H9 (cell line): ENCODE data around the gene PDIA4. TPM values are rescaled to one million over a fixed set of nuclear protein-coding genes. Genes with fewer than 3 reads are reported as not detected.

ENCODE experiments used
- DNase-seq: peaks from one replicate; pipeline ENCODE4 v3.0.0-alpha.2; 2017
- H2AFZ ChIP-seq: one replicate; pipeline ENCODE4 v1.6.1; 2013; ENCODE audit warnings: mild to moderate bottlenecking, low read length, control low read depth, moderate library complexity
- H2AK5ac ChIP-seq: 2 replicates; pipeline ENCODE4 v1.6.1; 2013; ENCODE audit warnings: low read length, control low read depth, mixed read lengths; ENCODE audit not compliant: insufficient read length
- H2BK120ac ChIP-seq: one replicate; pipeline ENCODE4 v1.6.1; 2013; ENCODE audit warnings: low read depth, mild to moderate bottlenecking, low read length, control low read depth, inconsistent platforms; ENCODE audit not compliant: poor library complexity, severe bottlenecking
- H2BK12ac ChIP-seq: 2 replicates; pipeline ENCODE4 v1.6.1; 2013; ENCODE audit warnings: low read length, control low read depth, mixed read lengths, low read depth; ENCODE audit not compliant: insufficient read length
- H2BK15ac ChIP-seq: 2 replicates; pipeline ENCODE4 v1.6.1; 2013; ENCODE audit warnings: low read depth, low read length, control low read depth
- H2BK20ac ChIP-seq: one replicate; pipeline ENCODE4 v1.6.1; 2013; ENCODE audit warnings: low read depth, mild to moderate bottlenecking, low read length, control low read depth, inconsistent platforms; ENCODE audit not compliant: poor library complexity, severe bottlenecking
- H2BK5ac ChIP-seq: 2 replicates; pipeline ENCODE4 v1.6.1; 2013; ENCODE audit warnings: low read length, control low read depth, mixed read lengths; ENCODE audit not compliant: insufficient read length
- H3K14ac ChIP-seq: 2 replicates; pipeline ENCODE4 v1.6.1; 2013; ENCODE audit warnings: low read length, control low read depth; ENCODE audit not compliant: insufficient read depth
- H3K18ac ChIP-seq: 2 replicates; pipeline ENCODE4 v1.6.1; 2013; ENCODE audit warnings: low read depth, mild to moderate bottlenecking, mixed read lengths, low read length, control low read depth; ENCODE audit not compliant: insufficient read length
- H3K23ac ChIP-seq: 2 replicates; pipeline ENCODE4 v1.6.1; 2013; ENCODE audit warnings: low read length, control low read depth, mixed read lengths, low read depth; ENCODE audit not compliant: insufficient read length
- H3K23me2 ChIP-seq: 2 replicates; pipeline ENCODE4 v1.6.1; 2013; ENCODE audit warnings: low read depth, mild to moderate bottlenecking, mixed read lengths, low read length, control low read depth; ENCODE audit not compliant: insufficient read length, poor library complexity, severe bottlenecking
- H3K27ac ChIP-seq: 2 replicates; pipeline ENCODE4 v1.5.1; 2013; ENCODE audit warnings: low read length, control low read depth, mixed read lengths, low read depth; ENCODE audit not compliant: insufficient read length
- H3K27me3 ChIP-seq: 2 replicates; pipeline ENCODE4 v1.6.1; 2013; ENCODE audit warnings: low read length, control low read depth, inconsistent platforms; ENCODE audit not compliant: insufficient read depth
- H3K4ac ChIP-seq: 2 replicates; pipeline ENCODE4 v1.6.1; 2013; ENCODE audit warnings: low read depth, mild to moderate bottlenecking, control low read depth, inconsistent platforms, low read length, moderate library complexity
- H3K4me1 ChIP-seq: 2 replicates; pipeline ENCODE4 v1.6.1; 2013; ENCODE audit warnings: low read length, control low read depth, inconsistent platforms; ENCODE audit not compliant: insufficient read depth
- H3K4me2 ChIP-seq: 2 replicates; pipeline ENCODE4 v1.6.1; 2013; ENCODE audit warnings: low read length, control low read depth, mixed read lengths; ENCODE audit not compliant: insufficient read length, insufficient read depth
- H3K56ac ChIP-seq: 2 replicates; pipeline ENCODE4 v1.6.1; 2013; ENCODE audit warnings: low read depth, mild to moderate bottlenecking, mixed read lengths, low read length, control low read depth; ENCODE audit not compliant: insufficient read length
- H3K79me1 ChIP-seq: 2 replicates; pipeline ENCODE4 v1.6.1; 2013; ENCODE audit warnings: low read depth, mild to moderate bottlenecking, moderate library complexity, low read length, control low read depth, inconsistent platforms; ENCODE audit not compliant: insufficient read depth, poor library complexity, severe bottlenecking
- H3K79me2 ChIP-seq: 2 replicates; pipeline ENCODE4 v1.6.1; 2013; ENCODE audit warnings: low read length, control low read depth, inconsistent platforms; ENCODE audit not compliant: insufficient read depth
- H3K9ac ChIP-seq: 2 replicates; pipeline ENCODE4 v1.6.1; 2013; ENCODE audit warnings: low read length, control low read depth, mixed read lengths; ENCODE audit not compliant: insufficient read length; ENCODE audit errors: extremely low read depth
- H3K9me3 ChIP-seq: one replicate; pipeline ENCODE4 v1.6.1; 2013; ENCODE audit warnings: low read depth, low read length, inconsistent platforms; ENCODE audit not compliant: control insufficient read depth
- H3T11ph ChIP-seq: one replicate; pipeline ENCODE4 v1.6.1; 2013; ENCODE audit warnings: mild to moderate bottlenecking, low read length, control low read depth, inconsistent platforms
- H4K20me1 ChIP-seq: one replicate; pipeline ENCODE4 v1.6.1; 2013; ENCODE audit not compliant: control insufficient read depth, insufficient read length, insufficient read depth
- H4K5ac ChIP-seq: 2 replicates; pipeline ENCODE4 v1.6.1; 2013; ENCODE audit warnings: low read depth, mild to moderate bottlenecking, mixed read lengths, low read length, control low read depth; ENCODE audit not compliant: insufficient read length
- H4K8ac ChIP-seq: replicated peaks from 2 replicates; pipeline ENCODE4 v1.6.1; 2013; ENCODE audit warnings: low read length, control low read depth, mixed read lengths, low read depth; ENCODE audit not compliant: insufficient read length
- H4K91ac ChIP-seq: 2 replicates; pipeline ENCODE4 v1.6.1; 2013; ENCODE audit warnings: low read depth, mild to moderate bottlenecking, moderate library complexity, mixed read lengths, low read length, control low read depth; ENCODE audit not compliant: insufficient read length
- H3K27ac Mint-ChIP-seq, 3 experiments: 2 replicates in 2 of 3; 3 replicates in 1 of 3; pipeline ENCODE4 v1.8.0; 2020 to 2021; ENCODE audit warnings: mixed read lengths in 3 of 3, mild to moderate bottlenecking in 1 of 3, moderate library complexity in 1 of 3
- H3K27me3 Mint-ChIP-seq: 2 replicates; pipeline ENCODE4 v1.8.0; 2021; ENCODE audit warnings: low read depth, mild to moderate bottlenecking, moderate library complexity, mixed read lengths
- H3K36me3 Mint-ChIP-seq, 3 experiments: 2 replicates in 2 of 3; 3 replicates in 1 of 3; pipeline ENCODE4 v1.8.0; 2020 to 2021; ENCODE audit warnings: low read depth in 3 of 3, mixed read lengths in 3 of 3; ENCODE audit not compliant: insufficient read depth in 1 of 3
- H3K4me1 Mint-ChIP-seq, 2 experiments: 2 replicates each; pipeline ENCODE4 v1.8.0; 2020; ENCODE audit warnings: mixed read lengths in 2 of 2
- H3K4me3 Mint-ChIP-seq, 2 experiments: 2 replicates in 1 of 2; 3 replicates in 1 of 2; pipeline ENCODE4 v1.8.0; 2020 to 2021; ENCODE audit warnings: mild to moderate bottlenecking in 2 of 2, mixed read lengths in 2 of 2, moderate library complexity in 1 of 2
- H3K9me3 Mint-ChIP-seq, 2 experiments: 2 replicates in 1 of 2; 3 replicates in 1 of 2; pipeline ENCODE4 v1.8.0; 2020; ENCODE audit warnings: mild to moderate bottlenecking in 2 of 2, mixed read lengths in 2 of 2, moderate library complexity in 1 of 2
- CTCF ChIP-seq: fragments of 200-600 bp; sonication (generic); conservative IDR thresholded peaks from 3 replicates; pipeline ENCODE4 v1.8.0; 2021; ENCODE audit warnings: antibody characterized with exemption, mild to moderate bottlenecking
- WGBS: extraction: QIAGEN DNeasy Blood & Tissue Kit; methylation state at CpG from one replicate; pipeline ENCODE4 v1.1.7; 2013; ENCODE audit warnings: missing lambda C conversion rate, low lambda C conversion rate, mixed read lengths; ENCODE audit not compliant: insufficient read length; ENCODE audit errors: extremely low coverage; 5-methylcytosine and 5-hydroxymethylcytosine counted together
- total RNA-seq: library from RNA; stranded (reverse); gene quantifications from 2 replicates; pipeline ENCODE4 v1.2.1, GENCODE V29; 2021

PDIA4 gene
- total RNA-seq, 1 experiment from 2014 or later = 217 TPM

GRCh38 chr7:149077594-149077993, 49.3 kb upstream of the PDIA4 start:
- Histone ChIP-seq H4K5ac (no peak overlapping the region), H4K91ac (no peak overlapping the region), H3T11ph (no peak overlapping the region), H2BK120ac (no peak overlapping the region), H4K20me1 (no peaks in the 10 kb centered on the region), H3K4me2 (no peak overlapping the region), H3K23ac (no peak overlapping the region), H3K27ac (no peak overlapping the region), H2BK12ac (no peak overlapping the region), H3K18ac (no peak overlapping the region), H2BK5ac (no peak overlapping the region), H3K4ac (no peak overlapping the region), H2AFZ (no peak overlapping the region), H3K23me2 (no peaks in the 10 kb centered on the region), H3K27me3 (no peaks in the 10 kb centered on the region), H3K9me3 (no peaks in the 10 kb centered on the region), H4K8ac (no peak overlapping the region), H3K4me1 (0 out of 2 replicates have a peak, but pooled peaks cover 2% of the 10 kb centered on the region), H3K79me1 (no peaks in the 10 kb centered on the region), H2BK20ac (no peak overlapping the region), H3K9ac (no peak overlapping the region), H3K56ac (no peak overlapping the region), H2BK15ac (no peak overlapping the region), H3K79me2 (no peaks in the 10 kb centered on the region), H2AK5ac (no peak overlapping the region), H3K14ac (no peak overlapping the region)
- peaks cover 24 to 59% (median 49%) of the 10 kb centered on the region in 3 experiments for H3K36me3 Mint-ChIP-seq
- no peaks in the 10 kb centered on the region for H3K9me3 Mint-ChIP-seq
- TF ChIP-seq CTCF = no peak
- no peaks in the 10 kb centered on the region for H3K27me3 Mint-ChIP-seq
- no peak overlapping the region for H3K27ac Mint-ChIP-seq
- no peak for DNase-seq
- WGBS = no CpG with 5 or more reads among the region's 9 CpGs
- H3K4me3 Mint-ChIP-seq = no peak overlapping the region
- peaks cover 3 to 8% of the 10 kb centered on the region in 2 experiments; a peak in 3 of 4 replicates for H3K4me1 Mint-ChIP-seq
